Astrocyte of the hippocampus (primary cell): Measurements from ENCODE around the gene FCER2.

ENCODE experiments used
- DNase-seq: peaks from one replicate; pipeline ENCODE4 v3.0.0; 2011; ENCODE audit warnings: low read depth, low spot score

The FCER2 gene

DNA sequence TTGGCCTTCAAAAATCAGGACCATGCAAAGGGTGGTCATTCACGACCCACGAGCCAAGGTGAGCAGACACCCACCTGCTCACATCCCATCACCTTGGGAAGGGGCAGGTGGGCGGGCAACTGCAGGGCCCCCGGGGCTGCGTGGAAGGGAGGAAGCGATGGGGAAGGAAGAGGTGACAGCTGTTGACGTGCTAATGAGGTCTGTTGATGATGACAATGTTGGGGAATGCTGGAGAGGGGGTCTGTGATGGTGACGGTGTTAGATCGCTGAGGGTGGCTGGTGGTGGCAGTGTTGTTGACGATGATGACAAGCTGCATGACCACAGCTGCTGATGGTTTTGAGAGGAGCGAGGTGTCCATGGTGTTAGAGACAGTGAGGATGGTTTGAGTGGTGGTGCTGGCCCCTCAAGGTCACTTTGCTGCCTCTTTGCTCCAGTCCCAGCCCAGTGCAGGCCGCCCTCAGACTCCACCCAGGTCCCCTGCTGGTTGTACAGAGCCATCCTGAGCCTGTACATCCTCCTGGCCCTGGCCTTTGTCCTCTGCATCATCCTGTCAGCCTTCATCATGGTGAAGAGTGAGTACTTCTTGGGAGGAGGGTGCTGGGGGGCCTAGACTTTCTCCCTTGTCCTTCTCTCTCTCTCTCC is 24.1 kb downstream of the FCER2 start:
- DNase-seq = no peak

DNA sequence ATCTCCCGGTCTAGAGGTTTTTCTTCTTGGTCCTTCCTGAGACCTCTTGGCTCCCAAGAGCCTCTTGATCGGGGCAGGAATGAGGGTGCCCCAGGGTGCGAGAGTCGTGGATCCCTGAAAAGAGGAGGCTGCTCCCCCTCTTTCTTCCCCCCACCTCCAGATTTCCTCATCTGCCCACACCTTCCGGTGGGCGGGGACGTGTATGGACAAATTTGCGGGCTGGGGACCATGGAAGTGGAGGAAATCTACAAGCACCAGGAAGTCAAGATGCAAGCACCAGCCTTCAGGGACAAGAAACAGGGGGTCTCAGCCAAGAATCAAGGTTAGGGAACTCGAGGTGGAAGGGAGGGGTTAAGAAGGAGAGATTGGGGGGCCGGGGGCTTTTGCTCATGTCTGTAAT is 25.1 kb downstream of the FCER2 start, which contains the start of gene MCEMP1:
Gene MCEMP1, plus strand, starts transcription at position 237 of the 400 bp plus-strand sequence. Its CDS starts 31 bp downstream, at position 268.
- DNase-seq = no peak

DNA sequence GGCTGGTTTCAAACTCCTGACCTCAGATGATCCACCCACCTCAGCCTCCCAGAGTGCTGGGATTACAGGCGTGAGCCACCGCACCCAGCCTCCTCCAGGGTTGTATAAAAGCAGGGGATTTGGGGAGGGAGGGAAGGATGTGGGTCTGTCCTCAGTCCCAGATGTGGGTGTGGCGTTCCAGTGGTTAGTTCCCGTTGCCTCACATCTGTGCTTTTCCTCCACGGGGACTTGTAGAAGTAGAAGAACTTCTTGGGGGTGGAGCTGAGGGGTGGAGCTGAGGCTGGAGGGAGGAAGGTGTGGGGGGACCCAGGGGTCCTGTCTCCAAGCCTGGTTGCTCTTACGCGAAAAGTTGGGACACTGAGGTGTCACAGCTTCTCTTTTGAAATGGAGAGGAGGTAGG is 25.6 kb downstream of the FCER2 start:
- no peak for DNase-seq

DNA sequence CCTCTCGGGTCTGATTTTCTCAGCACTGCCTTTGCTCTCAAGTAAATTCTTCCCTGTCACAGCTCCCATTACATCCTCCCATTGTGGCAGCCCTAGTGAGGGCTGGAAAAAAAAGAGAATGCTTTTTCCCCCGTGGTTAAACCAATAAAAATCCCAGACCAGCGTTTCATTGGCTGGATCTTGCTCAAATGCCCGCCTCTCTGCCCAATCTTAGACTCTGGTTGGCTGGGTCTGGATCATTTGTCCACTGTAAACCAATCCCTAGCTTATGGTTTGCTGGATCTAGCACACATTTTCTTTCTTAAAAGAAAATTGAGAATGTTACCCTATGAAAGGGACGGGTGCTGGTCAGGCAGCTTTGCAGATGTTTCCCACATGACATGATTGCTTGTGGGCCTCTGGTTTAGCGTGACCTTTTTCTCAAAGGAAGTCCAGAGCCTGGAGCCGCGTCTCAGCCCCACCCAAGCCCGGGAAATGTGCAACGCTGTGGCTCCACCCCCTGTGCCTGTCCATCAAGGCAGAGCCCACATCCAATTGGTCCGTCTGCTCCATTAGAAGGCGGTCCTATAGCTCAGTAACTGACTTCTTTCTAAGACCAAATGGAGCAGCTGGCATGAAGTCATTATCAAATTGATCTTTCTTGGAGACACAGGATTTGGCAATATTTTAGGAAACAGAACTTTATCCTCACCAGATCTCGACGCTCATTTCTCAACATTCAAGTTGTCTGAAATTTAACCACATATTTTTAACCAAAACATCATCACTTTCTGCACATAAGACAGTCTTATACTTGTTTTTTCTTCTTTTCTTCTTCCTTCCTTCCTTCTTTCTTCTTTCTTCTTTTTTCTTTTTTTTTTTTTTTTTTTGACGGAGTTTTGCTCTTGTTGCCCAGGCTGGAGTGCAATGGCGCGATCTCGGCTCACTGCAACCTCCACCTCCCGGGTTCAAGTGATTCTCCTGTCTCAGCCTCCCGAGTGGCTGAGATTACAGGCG is 27.6 kb downstream of the FCER2 start:
- DNase-seq = peak; percentile 26

DNA sequence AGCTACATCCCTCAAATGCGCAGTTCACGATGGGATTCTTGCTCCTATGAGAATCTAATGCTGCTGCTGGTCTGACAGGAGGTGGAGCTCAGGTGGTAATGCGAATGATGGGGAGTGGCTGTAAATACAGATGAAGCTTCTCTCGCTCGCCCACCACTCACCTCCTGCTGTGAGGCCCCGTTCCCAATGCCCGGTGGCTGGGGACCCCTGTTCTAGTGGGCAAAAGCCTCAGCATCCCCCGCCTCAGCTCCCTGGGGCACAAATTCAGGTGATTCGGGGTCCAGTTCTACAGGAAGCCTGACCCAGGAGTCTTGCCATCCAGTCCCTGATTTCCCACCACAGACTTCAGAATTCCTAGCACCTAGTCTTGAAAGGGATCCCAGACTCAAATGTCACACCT is 29.4 kb downstream of the FCER2 start:
- no peak for DNase-seq

DNA sequence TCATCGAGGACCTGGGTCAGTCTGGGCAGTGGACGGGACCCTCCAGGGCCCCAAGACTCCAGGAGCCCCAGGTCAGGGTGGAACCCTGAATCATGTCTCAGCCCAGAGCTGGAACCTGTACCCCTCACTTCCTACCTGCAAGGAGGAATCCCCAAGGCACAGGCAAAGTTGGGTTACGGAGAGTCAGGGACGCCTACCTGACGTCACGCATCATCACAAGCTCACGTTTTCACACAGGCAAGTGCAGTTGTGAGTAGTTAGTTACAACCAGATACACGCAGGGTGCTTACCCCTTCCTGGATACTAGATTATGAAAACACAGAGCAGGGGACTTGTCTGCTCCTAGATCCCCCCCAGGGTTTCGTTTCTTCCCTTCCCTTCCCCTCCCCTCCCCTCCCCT is 31.1 kb downstream of the FCER2 start:
- DNase-seq = no peak

DNA sequence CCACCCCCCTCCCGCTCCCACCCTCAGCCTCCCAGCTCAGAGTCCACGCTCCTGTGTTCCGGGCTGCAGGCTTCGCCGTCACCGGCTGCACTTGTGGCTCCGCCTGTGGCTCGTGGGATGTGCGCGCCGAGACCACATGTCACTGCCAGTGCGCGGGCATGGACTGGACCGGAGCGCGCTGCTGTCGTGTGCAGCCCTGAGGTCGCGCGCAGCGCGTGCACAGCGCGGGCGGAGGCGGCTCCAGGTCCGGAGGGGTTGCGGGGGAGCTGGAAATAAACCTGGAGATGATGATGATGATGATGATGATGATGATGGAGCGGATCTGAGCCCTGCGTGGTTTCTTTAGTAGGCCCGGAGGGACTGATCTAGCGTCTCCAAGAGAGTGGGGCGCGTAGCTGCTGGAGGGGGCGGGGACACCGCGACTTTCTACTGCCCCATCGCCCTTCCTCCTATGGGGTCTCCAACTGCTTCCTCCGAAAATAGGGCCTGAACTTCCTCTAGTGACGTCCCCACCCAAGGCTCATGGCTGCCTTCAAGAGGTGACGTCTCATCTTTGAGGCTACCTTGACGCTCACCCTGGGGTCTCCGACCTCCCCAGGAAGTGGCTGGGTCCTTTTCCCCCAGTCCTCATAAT is 31.7 kb downstream of the FCER2 start:
- DNase-seq = peak; percentile 17

DNA sequence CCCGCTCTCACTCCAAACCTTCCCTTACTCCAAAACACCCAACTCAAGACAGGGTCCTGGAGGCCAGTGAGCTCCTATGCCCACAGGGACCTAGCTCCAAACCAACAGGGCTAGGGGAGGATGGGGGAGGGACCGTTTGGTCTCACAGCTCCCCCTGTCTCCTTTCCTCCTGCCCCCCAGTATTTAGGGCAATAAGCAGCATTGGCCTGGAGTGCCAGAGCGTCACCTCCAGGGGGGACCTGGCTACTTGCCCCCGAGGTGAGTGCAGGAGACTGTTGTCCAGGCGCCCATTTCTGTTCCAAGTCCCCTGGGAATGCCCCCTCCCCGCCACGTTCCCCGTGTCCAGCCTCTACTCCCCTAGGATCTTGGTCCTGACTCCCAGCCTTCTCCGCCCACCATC is 32.3 kb downstream of the FCER2 start:
- no peak for DNase-seq

DNA sequence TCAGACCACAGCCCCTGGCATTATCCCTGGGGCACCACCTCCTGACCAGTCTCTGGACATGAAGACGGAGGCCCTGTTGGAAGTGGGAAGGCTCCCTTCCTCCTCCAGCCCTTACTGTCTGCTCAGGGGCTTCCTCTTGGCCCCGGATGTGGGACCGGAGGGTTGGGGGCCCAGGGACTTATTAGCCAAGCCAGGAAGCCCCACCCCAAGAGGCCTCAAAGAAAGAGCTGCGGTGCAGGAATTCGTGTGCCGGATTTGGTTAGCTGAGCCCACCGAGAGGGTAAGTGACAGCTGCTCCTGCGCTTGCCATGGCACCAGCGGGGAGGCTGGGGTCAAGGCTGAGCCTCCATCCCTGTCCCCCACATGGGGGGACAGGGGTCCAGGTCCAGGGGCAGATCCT is 33.1 kb downstream of the FCER2 start, which contains the start of gene RETN:
Gene RETN, plus strand, starts transcription at position 208 of the 400 bp plus-strand sequence. CDS start 278 bp downstream, outside the sequence.
- no peak for DNase-seq

DNA sequence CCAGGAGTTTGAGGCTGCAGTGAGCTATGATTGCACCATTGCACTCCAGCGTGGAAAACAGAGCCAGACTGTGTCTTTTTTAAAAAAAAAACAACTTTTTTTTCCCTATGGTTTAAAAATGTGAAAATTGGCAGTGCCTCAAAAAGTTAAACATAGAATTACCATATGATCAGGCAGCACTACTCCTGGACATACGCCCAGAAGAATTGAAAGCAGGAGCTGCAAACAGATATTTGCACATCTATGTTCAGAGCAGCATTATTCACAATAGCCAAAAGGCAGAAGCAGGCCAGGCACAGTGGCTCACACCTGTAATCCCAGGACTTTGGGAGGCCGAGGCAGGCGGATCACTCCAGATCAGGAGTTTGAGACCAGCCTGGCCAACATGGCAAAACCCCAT is 36.9 kb downstream of the FCER2 start:
- DNase-seq = no peak

DNA sequence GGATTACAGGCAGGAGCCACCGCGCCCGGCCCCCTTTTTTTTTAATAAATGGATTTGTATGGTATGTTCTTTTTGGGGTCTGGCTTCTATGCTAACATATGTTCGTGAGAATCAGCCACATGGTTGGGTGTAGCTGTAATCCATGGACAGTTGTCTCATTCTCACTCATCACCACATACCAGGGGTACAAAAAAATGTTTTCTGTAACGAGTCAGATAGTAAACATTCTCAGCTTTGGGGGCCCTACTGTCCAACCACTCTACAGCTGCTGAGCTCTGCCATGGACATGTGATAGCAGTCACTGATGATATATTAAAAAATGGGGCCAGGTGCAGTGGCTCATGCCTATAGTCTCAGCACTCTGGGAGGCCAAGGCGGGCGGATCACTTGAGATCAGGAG is 38.2 kb downstream of the FCER2 start:
- DNase-seq = no peak

DNA sequence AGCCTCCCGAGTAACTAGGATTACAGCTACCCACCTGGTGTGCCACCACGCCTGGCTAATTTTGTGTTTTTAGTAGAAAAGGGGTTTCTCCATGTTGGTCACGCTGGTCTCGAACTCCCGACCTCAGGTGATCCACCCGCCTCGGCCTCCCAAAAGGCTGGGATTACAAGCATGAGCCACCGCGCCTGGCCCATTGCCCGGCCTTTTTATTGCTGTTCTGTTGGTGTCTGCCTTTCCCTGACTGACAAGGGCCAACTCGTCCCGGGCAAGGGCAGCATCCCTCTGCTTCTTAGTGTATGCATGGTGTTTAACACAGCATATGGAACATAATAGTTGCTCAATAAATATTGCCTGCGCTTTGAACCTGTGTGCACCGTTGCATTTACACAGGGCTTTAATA is 39.3 kb downstream of the FCER2 start:
- no peak for DNase-seq

DNA sequence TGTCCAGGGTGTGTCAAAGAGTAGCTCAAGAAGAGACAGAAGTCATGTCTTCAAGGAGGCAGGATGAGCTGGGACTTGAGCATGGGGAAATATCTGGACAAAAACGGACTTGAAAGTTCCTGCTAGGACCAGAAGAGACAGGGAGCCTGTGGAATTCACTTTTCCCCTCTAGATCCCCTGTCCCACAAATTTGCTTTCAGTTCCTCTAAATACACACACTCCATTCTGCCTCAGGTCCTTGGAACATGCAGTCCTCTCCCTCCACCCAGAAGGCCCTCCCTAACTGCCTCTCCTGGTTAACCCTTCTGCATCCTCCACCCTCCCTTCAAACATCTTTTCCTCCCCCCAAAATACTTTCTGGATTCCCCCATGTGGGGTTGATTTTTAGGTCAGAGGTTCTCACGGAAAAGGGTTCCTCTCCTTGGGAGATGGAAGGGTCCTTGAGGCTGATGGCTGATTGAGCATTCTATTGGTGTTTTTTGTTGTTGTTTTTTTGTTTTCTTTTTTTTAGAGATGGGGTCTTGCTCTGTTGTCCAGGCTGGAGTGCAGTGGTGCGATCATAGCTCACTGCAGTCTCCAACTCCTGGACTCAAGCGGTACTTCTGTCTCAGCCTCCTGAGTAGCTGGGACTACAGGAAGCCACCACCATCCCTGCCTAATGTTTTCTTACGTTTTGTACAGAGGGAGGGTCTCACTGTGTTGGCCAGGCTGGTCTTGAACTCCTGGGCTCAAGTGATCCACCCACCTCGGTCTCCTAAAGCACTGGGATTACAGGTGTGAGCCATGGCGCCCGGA is 40.0 kb downstream of the FCER2 start:
- no peak for DNase-seq

DNA sequence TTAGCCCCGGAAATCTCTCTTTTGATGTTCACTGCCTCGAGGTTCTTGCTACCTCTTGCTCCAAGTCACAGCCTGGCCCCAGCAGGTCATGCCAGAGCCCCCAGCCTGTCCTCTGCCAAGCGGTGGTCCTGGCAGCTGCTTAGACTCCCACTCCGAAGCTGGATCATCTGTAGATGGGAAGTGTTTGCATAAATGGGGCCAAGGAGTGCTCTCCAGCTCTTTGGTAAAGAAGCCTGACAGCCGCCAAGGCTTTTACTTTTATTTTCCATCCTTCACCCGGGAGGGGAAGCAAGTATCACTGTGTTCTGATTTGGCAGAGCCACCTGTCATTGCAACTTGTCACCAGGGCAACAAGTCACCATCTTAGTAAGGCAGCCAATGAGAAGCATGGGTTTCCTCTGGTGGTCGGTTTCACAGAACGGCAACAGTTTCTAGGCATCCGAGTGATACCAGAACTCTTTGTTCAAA is 43.7 kb downstream of the FCER2 start:
- DNase-seq = no peak

DNA sequence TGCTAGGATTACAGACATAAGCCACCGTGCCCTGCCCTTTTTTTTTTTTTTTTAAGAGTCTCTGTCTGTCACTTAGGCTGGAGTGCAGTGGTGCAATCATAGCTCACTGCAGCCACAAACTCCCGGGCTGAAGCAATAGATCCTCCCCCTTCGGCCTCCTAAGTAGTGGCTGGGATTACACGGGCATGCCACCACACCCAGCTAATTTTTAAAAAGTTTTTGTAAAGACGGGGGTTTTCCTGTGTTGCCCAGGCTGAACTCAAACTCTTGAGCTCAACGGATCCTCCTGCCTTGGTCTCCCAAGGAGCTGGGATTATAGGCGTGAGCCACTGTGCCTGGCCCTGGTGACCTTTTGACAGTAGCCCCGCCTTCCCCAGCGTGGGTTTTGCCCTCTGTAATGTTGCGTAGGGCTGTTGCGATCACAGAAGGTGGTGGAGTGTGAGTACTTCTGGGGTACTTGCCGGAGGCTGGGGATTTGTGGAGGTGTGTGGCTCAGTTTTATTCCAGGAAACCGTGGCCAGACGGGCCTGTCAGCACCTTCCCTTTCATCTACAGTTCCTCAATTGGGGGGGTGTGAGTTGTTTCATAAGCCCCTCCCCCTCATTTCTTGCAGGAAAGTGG is 44.7 kb downstream of the FCER2 start:
- no peak for DNase-seq

DNA sequence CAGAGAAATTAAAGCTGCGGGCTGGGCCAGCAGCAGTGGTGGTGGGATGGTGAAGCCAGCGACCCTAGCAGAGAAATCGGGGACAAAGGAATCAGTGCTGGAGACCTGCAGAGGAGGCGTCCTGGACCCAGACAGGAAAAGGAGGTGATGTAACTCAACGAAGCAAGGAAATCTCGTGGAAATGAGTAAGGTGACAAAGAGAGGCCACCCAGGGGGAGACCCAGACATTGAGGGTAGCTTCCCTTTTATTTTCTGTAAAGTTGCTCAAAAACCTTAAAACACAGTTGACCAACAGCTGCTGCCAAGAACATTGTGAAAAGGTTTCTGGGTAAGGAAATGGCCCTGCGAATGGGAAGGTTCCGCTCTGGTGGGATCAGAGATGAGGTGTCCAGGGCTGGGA is 46.4 kb downstream of the FCER2 start:
- DNase-seq = no peak

DNA sequence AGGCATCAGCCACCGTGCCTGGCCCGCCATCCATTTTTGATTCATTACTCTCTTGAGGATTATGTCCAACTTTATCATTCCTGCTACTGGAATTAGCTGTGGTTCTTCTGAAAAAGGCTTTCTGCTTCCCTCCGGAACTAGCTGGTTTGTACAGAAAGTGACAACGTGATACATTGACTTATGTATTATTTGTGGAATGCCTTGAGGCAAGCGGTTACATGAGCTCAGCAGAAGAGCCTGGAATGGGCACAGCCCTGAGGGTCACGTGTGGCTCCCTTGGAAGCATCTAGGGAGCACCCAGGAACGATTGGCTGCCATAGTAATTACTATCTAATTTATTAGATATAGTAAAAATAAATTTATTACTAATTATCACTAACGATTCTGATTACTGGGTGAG is 47.5 kb downstream of the FCER2 start:
- no peak for DNase-seq

DNA sequence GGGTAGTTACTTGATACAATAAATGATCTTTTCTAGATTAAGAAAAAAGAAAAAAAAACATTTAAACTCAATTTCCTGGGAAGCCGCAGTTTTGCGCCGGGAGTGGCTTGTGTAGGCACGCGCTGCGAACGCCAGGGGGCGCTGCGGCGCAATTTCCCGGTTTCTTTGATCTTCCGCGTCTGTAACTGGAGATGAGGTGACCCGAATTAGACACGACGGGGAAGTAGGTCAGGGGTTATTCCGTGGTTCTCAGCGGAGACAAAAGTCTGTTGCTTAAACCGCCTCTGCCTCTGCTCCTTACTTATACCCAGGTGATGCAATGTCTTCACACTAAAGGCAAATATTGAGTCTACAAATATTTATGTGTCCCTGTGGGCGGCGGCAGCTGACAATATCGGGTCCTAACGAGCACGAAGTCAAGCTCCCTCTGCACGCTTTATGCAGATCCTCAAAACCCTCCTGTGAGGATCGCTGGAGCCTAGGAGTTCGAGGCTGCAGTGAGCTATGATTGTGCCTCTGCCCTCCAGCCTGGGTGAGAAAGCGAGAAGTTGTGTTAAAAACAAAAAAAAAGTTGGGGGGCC is 49.8 kb downstream of the FCER2 start:
- peak; percentile 79 for DNase-seq

DNA sequence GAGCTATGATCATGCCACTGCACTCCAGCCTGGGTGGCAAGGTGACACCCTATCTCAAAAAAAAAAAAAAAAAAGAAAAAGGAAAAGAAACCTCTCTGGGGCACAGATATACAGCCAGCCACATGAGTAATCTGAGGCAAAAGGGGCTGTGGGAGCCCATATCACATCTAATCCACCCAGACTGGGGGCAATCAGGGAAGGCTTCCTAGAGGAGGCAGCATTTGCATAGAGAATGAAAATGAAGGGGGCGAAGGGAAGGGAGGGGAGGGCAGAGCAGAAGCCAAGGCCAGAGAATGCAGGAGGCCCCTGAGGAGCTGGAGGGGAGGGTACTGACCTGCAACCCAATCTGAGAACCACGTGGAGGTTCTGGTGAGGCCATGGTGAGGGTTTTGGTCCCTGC is 51.8 kb downstream of the FCER2 start:
- no peak for DNase-seq

DNA sequence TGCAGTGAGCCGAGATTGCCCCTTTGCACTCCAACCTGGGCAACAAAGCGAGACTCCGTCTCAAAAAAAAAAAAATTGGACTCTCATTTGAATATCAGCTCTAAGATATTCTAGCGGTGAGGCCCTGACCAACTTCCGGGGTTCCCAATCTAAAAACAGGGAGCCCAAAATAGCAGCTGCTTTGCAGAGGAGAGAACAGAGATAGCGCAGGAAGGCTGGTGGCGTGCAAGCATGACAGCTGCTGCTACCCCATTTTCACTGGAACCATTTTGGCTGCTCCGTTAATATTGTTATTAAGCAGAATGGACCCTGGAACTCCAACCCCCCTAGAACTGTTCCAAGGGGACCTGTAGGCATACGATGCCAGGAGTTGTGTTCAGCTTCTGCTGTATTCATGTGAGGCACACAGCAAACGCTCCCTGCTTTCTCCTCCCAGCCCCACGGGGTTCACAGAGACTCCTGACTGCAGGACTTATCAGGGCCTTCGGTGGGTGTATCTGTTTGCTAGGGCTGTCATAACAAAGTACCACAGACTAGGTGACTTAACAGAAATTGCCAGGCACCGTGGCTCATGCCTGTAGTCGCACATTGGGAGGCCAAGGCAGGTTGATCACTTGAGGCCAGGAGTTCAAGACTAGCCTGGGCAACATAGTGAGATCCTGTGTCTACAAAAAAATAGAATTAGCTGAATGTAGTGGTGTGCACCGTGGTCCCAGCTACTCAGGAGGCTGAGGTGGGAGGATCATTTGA is 53.5 kb downstream of the FCER2 start:
- no peak for DNase-seq
